ENCODE measurements around the gene OTP. TPM values are rescaled to one million over a fixed set of nuclear protein-coding genes. Genes with fewer than 3 reads are reported as not detected.

Gene OTP
- polyA plus RNA-seq, 12 donors = 0.05 TPM; not detected in 11

- no peak for DNase-seq
These were observed 2.3 kb upstream of the OTP start for GRCh38 chr5:77640589-77641396.

- DNase-seq = no peak
These were observed 504 bp upstream of the OTP start for GRCh38 chr5:77638763-77639671.

- DNase-seq = no peak
These were observed 1.1 kb downstream of the OTP start for GRCh38 chr5:77637170-77637997.

- DNase-seq = no peak
These were observed 1.8 kb downstream of the OTP start for GRCh38 chr5:77636641-77637169.

- no peak for DNase-seq
These were observed 2.4 kb downstream of the OTP start for GRCh38 chr5:77635917-77636640.

- DNase-seq = no peak
These were observed 3.2 kb downstream of the OTP start for GRCh38 chr5:77635067-77635916.

- DNase-seq = no peak
These were observed 4.8 kb downstream of the OTP start for GRCh38 chr5:77633709-77634108.

GRCh38 chr5:77633207-77633675, 5.3 kb downstream of the OTP start:
- no peak for DNase-seq

- DNase-seq = no peak
These were observed 5.8 kb downstream of the OTP start for GRCh38 chr5:77632526-77633206.

- DNase-seq = no peak
These were observed 8.3 kb downstream of the OTP start for GRCh38 chr5:77630114-77630680.

GRCh38 chr5:77629509-77630113, 8.9 kb downstream of the OTP start:
- no peak for DNase-seq

- DNase-seq = no peak
These were observed 9.5 kb downstream of the OTP start for GRCh38 chr5:77628840-77629508.

GRCh38 chr5:77627869-77628674, 10.4 kb downstream of the OTP start:
- no peak for DNase-seq

GRCh38 chr5:77623203-77623740, 15.2 kb downstream of the OTP start:
- no peak for DNase-seq

GRCh38 chr5:77621440-77621839, 17.1 kb downstream of the OTP start:
- DNase-seq = no peak

- no peak for DNase-seq
These were observed 18.1 kb downstream of the OTP start for GRCh38 chr5:77620405-77620804.

- no peak for DNase-seq
These were observed 21.6 kb downstream of the OTP start for GRCh38 chr5:77616920-77617319.

Data from muscle of arm (tissue), 12 donors.